Amniotic epithelial cell (primary cell): ENCODE measurements around the gene DENND6A.
A peak's percentile ranks its signal among the peaks of the same experiment; 100 is the strongest.
"Not testable (repeated sequence)": the region's sequence is repeated elsewhere in the genome, so short reads cannot be mapped to it uniquely, and the experiment has no call there.

ENCODE experiments used
- DNase-seq: peaks from one replicate; pipeline ENCODE4 v3.0.0-alpha.2; 2010; ENCODE audit warnings: low read depth

The DENND6A gene

DNA sequence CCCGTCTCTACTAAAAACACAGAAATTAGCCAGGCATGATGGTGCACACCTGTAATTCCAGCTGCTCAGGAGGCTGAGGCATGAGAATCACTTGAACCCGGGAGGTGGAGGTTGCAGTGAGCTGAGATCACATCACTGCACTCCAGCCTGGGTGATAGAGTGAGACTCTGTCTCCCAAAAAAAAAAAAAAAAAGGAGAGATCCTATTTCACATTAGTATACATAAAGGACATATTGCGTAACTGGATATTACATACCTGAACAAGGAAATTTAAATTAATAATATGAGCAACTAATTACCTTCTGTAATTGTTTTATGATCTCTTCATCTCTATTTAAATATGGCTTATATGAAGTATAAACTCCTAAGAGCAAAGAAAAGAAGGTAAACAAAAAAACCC lies 58.6 kb downstream of the DENND6A start:
- not testable (repeated sequence) for DNase-seq

GRCh38 chr3:57627976-57628375 lies 64.9 kb downstream of the DENND6A start:
- DNase-seq, result no peak

DNA sequence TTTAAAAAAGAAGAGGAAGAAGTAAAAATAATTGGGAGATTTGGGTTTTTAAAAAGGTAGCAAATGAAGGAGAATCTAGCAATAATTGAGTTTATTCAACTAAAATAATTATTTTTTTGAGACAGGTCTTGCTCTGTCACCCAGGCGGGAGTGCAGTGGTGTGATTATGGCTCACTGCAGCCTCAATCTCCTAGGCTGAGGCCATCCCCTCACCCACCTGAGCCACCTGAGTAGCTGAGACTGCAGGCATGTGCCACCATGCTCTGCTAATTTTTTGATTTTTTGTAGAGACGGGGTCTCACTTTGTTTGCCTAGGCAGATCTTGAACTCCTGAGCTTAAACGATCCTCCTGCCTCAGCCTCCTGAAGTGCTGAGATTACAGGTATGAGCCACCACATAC lies 68.1 kb downstream of the DENND6A start:
- DNase-seq, result no peak

GRCh38 chr3:57622362-57622761 lies 70.5 kb downstream of the DENND6A start:
- DNase-seq, result no peak

- DNase-seq, result no peak
Observed at GRCh38 chr3:57617739-57618138, 75.1 kb downstream of the DENND6A start.

GRCh38 chr3:57616233-57616632 lies 76.6 kb downstream of the DENND6A start:
- no peak for DNase-seq

GRCh38 chr3:57611870-57612269 lies 81.0 kb downstream of the DENND6A start:
- not testable (repeated sequence) for DNase-seq

DNA sequence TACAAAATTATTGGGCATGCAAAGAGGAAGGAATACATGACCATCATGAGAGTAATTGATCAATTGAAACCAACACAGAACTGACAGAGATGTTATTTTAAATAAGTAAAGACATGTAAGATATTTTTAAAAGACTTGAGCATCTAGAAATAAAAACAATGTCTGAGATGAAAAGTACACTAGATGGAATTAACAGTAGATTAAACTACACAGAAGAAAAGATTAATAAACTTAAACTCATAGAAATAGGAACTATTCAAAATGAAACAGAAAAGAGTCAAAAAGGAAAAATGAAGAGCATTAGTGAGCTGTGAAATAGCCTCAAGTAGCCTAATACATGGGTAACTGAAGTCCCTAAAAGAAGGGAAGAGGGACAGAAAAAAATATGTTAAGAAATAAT lies 87.2 kb downstream of the DENND6A start:
- DNase-seq, result no peak

DNA sequence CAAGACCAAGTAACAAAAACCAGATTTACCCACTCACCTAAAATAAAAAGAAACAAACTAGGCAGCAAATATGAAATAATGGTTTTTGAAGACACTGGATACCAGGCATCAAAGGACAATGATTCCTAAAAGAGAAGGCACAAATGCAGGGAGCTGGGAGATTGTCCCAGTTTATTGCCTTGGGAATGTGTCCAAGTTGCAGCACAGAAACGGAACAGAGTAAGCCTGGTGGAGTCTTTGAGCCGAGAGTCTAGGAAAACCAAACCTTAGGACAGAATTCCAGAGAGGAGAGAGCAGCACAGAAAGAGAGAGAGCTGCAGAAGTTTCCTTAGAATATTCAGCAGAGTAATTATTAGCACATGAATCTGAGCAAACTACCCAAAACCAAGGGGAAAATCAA lies 87.9 kb downstream of the DENND6A start:
- DNase-seq, result no peak

GRCh38 chr3:57600195-57600594 lies 92.7 kb downstream of the DENND6A start:
- no peak for DNase-seq

DNA sequence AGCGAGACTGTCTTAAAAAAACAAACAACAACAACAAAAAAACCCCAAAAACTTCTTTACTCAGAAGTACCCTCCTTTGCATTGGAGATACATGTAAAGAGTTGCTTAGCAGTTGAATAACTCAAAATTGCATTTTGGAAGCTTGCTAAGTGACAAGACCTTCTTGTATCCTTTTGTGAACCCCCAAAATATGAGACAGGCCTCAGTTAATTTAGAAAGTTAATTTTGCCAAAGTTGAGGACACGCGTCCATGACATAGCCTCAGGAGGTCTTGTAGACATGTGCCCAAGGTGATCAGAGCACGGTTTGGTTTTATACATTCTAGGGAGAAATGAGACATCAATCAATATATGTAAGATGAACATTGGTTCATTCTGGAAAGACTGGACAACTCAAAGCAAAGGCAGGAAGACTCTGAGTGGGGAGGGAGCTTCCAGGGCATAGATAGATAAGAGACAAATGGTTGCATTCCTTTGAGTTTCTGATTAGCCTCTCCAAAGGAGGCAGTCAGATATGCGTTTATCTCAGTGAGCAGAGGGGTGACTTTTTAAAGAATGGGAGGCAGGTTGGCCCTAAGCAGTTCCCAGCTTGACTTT lies 94.0 kb downstream of the DENND6A start:
- DNase-seq, result peak; percentile 33

DNA sequence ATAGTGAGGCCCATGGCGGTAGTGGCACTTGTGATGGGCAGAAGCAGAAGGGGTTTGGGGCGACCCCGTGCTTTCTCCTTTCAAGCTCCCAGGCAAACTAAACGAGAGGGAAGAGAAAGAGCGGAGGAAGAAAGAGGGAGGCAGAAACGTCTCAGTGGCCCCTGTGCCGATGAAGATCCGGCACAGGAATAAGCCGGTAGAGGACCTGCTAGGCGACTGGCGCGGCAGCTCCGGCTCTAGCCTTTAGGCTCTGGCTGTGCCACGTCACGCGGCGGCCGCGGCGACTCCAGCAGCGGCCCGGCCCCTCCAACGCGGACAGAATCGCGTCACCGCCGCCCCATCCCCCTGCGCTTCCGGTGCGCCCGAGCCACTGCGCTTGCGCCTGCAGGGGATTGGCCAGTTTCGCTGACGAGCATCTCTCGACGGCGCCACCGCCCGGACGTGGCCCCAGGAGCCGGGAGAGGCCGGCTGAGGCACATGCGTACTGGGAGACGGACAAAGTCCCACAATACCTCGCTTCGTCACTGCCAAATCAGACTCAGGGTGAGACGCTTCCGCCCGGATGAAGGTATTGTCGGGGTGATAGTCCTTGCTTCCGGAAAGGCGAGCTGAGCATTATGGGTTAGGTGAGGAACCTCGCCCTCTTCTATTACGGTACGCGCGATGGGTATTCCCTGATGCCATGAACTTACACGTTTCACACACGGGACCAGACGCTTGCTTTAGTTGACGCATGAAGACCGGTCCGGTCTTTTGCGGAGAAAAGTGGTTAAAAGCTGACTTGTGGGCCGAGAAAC lies 95.6 kb downstream of the DENND6A start, which contains the start of gene ARF4:
Gene ARF4 (minus strand): TSS at position 218 of the 797 bp plus-strand sequence. CDS start 204 bp downstream, at position 14.
- peak; percentile 99 for DNase-seq

DNA sequence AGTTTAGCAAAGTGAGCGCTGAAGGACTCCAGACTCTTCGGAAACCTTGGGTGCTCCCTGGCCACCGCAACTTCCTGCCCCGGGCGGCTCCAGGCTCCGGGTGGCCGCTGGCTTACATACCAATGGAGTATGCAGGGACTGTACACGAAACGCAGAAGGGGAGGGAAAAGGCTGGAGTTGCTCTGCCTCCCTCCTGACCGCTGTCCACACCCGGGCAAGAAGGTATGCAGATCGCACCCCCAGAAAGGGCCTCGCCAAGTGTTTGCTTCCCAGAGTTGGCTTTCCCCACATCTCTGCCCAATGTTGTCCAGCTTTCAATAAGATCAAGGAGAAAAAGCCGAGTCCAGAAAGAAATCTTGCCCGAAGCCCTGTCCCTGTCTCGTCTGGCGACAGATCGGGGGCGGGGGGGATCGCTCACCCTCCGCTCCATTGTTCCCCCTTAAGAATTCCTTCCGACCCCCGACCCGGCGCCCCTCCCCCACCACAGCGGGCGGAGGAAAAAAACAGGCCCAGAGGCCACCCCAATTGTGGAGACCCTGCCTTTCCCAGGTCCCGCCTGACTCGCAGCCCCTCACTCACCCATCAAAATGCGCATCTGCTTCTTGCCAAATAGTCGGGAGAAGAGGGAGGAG lies 96.3 kb downstream of the DENND6A start:
- peak; percentile 93 for DNase-seq

DNA sequence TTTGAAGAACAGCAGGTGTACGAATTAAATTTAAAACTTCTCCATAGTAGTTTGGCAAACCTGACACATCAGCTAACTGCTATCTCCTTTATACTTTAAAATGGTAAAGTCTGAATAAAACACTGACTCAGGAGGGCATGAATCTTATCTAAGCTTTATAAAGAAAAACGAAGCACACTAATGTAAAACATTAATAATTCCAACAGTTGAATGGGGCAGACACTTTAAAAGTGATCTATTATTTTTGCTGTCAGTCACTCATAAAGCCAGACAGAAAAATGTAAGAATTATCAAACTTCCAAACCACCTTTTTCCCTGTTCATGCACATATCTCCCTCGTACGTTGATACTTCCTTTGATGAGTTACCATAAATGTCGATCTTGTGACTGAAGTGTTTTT lies 98.3 kb downstream of the DENND6A start:
- no peak for DNase-seq

DNA sequence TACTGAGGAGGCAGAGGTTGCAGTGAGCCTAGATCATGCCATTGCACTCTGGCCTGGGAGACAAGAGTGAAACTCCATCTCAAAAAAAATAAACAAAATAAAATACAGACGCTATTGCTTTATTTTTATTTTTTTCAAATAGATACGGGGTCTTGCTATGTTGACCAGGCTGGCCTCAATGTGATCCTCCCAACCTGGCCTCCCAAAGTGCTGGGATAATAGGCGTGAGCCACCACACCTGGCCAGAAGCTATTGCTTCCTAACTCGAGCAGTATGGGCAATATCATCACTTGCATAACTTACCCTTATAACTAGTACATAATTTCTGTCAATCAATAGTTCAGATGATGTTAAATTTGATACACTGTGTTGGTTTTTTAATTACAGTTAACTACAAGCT lies 98.7 kb downstream of the DENND6A start:
- no peak for DNase-seq

GRCh38 chr3:57592306-57592705 lies 100.6 kb downstream of the DENND6A start:
- no peak for DNase-seq

GRCh38 chr3:57587905-57588304 lies 105.0 kb downstream of the DENND6A start:
- peak; percentile 26 for DNase-seq

DNA sequence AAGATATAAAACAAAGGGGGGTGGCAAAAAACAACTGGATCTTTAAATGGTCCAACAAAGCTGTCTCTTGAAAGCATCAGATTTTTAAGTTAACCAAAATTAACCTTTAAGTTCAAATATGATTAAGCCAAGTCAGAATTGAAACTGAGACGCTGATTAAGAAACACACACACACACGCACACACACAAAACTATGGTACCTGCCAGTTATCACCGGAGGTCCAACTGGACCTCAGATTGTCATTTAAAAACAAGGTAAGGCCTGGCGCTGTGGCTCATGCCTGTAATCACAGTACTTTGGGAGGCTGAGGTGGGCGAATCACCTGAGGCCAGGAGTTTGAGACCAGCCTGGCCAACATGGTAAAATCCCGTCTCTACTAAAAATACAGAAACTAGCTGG lies 106.1 kb downstream of the DENND6A start:
- no peak for DNase-seq

GRCh38 chr3:57583544-57583943 lies 109.3 kb downstream of the DENND6A start:
- DNase-seq, result no peak

DNA sequence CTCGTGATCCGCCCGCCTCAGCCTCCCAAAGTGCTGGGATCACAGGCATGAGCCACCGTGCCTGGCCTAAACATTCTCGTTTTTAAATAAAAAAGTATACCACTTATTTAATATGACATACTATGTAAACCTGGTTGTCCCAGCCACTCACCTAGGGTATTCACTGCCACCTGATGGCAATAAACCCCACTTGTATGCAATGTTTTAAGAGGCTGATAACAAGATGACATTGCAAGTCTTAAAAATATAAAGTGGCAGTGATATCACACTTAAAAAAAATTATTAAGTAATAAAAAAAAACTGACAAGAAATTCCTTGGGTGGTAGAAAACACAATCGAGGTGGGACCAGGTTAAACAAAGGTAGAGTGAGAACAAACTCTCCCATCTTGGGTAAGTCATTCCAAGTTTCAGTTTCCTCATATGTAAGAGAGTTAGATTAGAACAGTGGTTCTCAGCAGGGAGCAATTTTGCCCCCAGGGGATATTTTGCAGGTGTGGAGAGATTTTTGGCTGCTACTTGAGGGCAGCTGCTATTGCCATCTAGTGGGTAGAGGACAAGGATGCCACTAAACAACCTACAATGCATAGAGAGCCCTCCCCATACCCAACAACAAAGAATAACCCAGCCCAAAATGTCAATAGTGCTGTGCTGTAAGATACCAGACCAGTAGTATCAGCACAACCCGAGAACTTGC lies 110.3 kb downstream of the DENND6A start:
- no peak for DNase-seq

GRCh38 chr3:57577801-57578200 lies 115.1 kb downstream of the DENND6A start:
- no peak for DNase-seq

DNA sequence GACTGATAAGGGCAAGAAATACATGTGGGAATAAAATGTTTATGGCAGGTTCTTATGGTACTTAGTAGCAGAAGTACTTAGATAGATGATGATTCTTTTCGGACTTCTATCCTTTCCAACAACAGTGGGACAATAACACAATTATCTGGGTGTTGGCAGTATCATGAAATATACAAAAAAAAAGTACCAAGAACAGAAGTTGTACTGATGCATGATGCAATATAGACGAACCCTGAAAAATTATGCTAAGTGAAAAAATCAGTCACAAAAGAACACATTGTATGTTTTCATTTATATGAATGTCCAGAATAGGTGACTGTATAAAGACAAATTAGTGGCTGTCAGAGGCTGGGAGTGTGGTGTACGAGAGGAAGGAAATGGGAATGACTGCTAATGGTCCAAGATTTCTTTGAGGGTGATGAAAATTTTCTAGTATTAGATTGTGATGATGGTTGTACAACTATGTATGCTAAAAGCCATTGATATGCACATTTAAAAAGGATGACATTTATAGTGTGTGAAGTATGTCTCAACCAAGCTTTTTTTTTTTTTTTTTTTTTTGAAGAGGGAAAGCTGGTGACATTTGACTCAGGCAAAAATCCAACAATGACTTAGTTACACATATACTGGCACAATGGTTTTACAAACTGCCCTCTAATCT lies 116.8 kb downstream of the DENND6A start:
- no peak for DNase-seq
